H9 (cell line): ENCODE measurements around the gene KIF16B. TPM values are rescaled to one million over a fixed set of nuclear protein-coding genes. Genes with fewer than 3 reads are reported as not detected.

Source experiments
- DNase-seq: peaks from one replicate; pipeline ENCODE4 v3.0.0-alpha.2; 2017
- H2AFZ ChIP-seq: one replicate; pipeline ENCODE4 v1.6.1; 2013; ENCODE audit warnings: mild to moderate bottlenecking, low read length, control low read depth, moderate library complexity
- H2AK5ac ChIP-seq: 2 replicates; pipeline ENCODE4 v1.6.1; 2013; ENCODE audit warnings: low read length, control low read depth, mixed read lengths; ENCODE audit not compliant: insufficient read length
- H2BK120ac ChIP-seq: one replicate; pipeline ENCODE4 v1.6.1; 2013; ENCODE audit warnings: low read depth, mild to moderate bottlenecking, low read length, control low read depth, inconsistent platforms; ENCODE audit not compliant: poor library complexity, severe bottlenecking
- H2BK12ac ChIP-seq: 2 replicates; pipeline ENCODE4 v1.6.1; 2013; ENCODE audit warnings: low read length, control low read depth, mixed read lengths, low read depth; ENCODE audit not compliant: insufficient read length
- H2BK15ac ChIP-seq: 2 replicates; pipeline ENCODE4 v1.6.1; 2013; ENCODE audit warnings: low read depth, low read length, control low read depth
- H2BK20ac ChIP-seq: one replicate; pipeline ENCODE4 v1.6.1; 2013; ENCODE audit warnings: low read depth, mild to moderate bottlenecking, low read length, control low read depth, inconsistent platforms; ENCODE audit not compliant: poor library complexity, severe bottlenecking
- H2BK5ac ChIP-seq: 2 replicates; pipeline ENCODE4 v1.6.1; 2013; ENCODE audit warnings: low read length, control low read depth, mixed read lengths; ENCODE audit not compliant: insufficient read length
- H3K14ac ChIP-seq: 2 replicates; pipeline ENCODE4 v1.6.1; 2013; ENCODE audit warnings: low read length, control low read depth; ENCODE audit not compliant: insufficient read depth
- H3K18ac ChIP-seq: 2 replicates; pipeline ENCODE4 v1.6.1; 2013; ENCODE audit warnings: low read depth, mild to moderate bottlenecking, mixed read lengths, low read length, control low read depth; ENCODE audit not compliant: insufficient read length
- H3K23ac ChIP-seq: 2 replicates; pipeline ENCODE4 v1.6.1; 2013; ENCODE audit warnings: low read length, control low read depth, mixed read lengths, low read depth; ENCODE audit not compliant: insufficient read length
- H3K23me2 ChIP-seq: 2 replicates; pipeline ENCODE4 v1.6.1; 2013; ENCODE audit warnings: low read depth, mild to moderate bottlenecking, mixed read lengths, low read length, control low read depth; ENCODE audit not compliant: insufficient read length, poor library complexity, severe bottlenecking
- H3K27ac ChIP-seq: 2 replicates; pipeline ENCODE4 v1.5.1; 2013; ENCODE audit warnings: low read length, control low read depth, mixed read lengths, low read depth; ENCODE audit not compliant: insufficient read length
- H3K27me3 ChIP-seq: 2 replicates; pipeline ENCODE4 v1.6.1; 2013; ENCODE audit warnings: low read length, control low read depth, inconsistent platforms; ENCODE audit not compliant: insufficient read depth
- H3K4ac ChIP-seq: 2 replicates; pipeline ENCODE4 v1.6.1; 2013; ENCODE audit warnings: low read depth, mild to moderate bottlenecking, control low read depth, inconsistent platforms, low read length, moderate library complexity
- H3K4me1 ChIP-seq: 2 replicates; pipeline ENCODE4 v1.6.1; 2013; ENCODE audit warnings: low read length, control low read depth, inconsistent platforms; ENCODE audit not compliant: insufficient read depth
- H3K4me2 ChIP-seq: 2 replicates; pipeline ENCODE4 v1.6.1; 2013; ENCODE audit warnings: low read length, control low read depth, mixed read lengths; ENCODE audit not compliant: insufficient read length, insufficient read depth
- H3K56ac ChIP-seq: 2 replicates; pipeline ENCODE4 v1.6.1; 2013; ENCODE audit warnings: low read depth, mild to moderate bottlenecking, mixed read lengths, low read length, control low read depth; ENCODE audit not compliant: insufficient read length
- H3K79me1 ChIP-seq: 2 replicates; pipeline ENCODE4 v1.6.1; 2013; ENCODE audit warnings: low read depth, mild to moderate bottlenecking, moderate library complexity, low read length, control low read depth, inconsistent platforms; ENCODE audit not compliant: insufficient read depth, poor library complexity, severe bottlenecking
- H3K79me2 ChIP-seq: 2 replicates; pipeline ENCODE4 v1.6.1; 2013; ENCODE audit warnings: low read length, control low read depth, inconsistent platforms; ENCODE audit not compliant: insufficient read depth
- H3K9ac ChIP-seq: 2 replicates; pipeline ENCODE4 v1.6.1; 2013; ENCODE audit warnings: low read length, control low read depth, mixed read lengths; ENCODE audit not compliant: insufficient read length; ENCODE audit errors: extremely low read depth
- H3K9me3 ChIP-seq: one replicate; pipeline ENCODE4 v1.6.1; 2013; ENCODE audit warnings: low read depth, low read length, inconsistent platforms; ENCODE audit not compliant: control insufficient read depth
- H3T11ph ChIP-seq: one replicate; pipeline ENCODE4 v1.6.1; 2013; ENCODE audit warnings: mild to moderate bottlenecking, low read length, control low read depth, inconsistent platforms
- H4K20me1 ChIP-seq: one replicate; pipeline ENCODE4 v1.6.1; 2013; ENCODE audit not compliant: control insufficient read depth, insufficient read length, insufficient read depth
- H4K5ac ChIP-seq: 2 replicates; pipeline ENCODE4 v1.6.1; 2013; ENCODE audit warnings: low read depth, mild to moderate bottlenecking, mixed read lengths, low read length, control low read depth; ENCODE audit not compliant: insufficient read length
- H4K8ac ChIP-seq: replicated peaks from 2 replicates; pipeline ENCODE4 v1.6.1; 2013; ENCODE audit warnings: low read length, control low read depth, mixed read lengths, low read depth; ENCODE audit not compliant: insufficient read length
- H4K91ac ChIP-seq: 2 replicates; pipeline ENCODE4 v1.6.1; 2013; ENCODE audit warnings: low read depth, mild to moderate bottlenecking, moderate library complexity, mixed read lengths, low read length, control low read depth; ENCODE audit not compliant: insufficient read length
- H3K27ac Mint-ChIP-seq, 3 experiments: 2 replicates in 2 of 3; 3 replicates in 1 of 3; pipeline ENCODE4 v1.8.0; 2020 to 2021; ENCODE audit warnings: mixed read lengths in 3 of 3, mild to moderate bottlenecking in 1 of 3, moderate library complexity in 1 of 3
- H3K27me3 Mint-ChIP-seq: 2 replicates; pipeline ENCODE4 v1.8.0; 2021; ENCODE audit warnings: low read depth, mild to moderate bottlenecking, moderate library complexity, mixed read lengths
- H3K36me3 Mint-ChIP-seq, 3 experiments: 2 replicates in 2 of 3; 3 replicates in 1 of 3; pipeline ENCODE4 v1.8.0; 2020 to 2021; ENCODE audit warnings: low read depth in 3 of 3, mixed read lengths in 3 of 3; ENCODE audit not compliant: insufficient read depth in 1 of 3
- H3K4me1 Mint-ChIP-seq, 2 experiments: 2 replicates each; pipeline ENCODE4 v1.8.0; 2020; ENCODE audit warnings: mixed read lengths in 2 of 2
- H3K4me3 Mint-ChIP-seq, 2 experiments: 2 replicates in 1 of 2; 3 replicates in 1 of 2; pipeline ENCODE4 v1.8.0; 2020 to 2021; ENCODE audit warnings: mild to moderate bottlenecking in 2 of 2, mixed read lengths in 2 of 2, moderate library complexity in 1 of 2
- H3K9me3 Mint-ChIP-seq, 2 experiments: 2 replicates in 1 of 2; 3 replicates in 1 of 2; pipeline ENCODE4 v1.8.0; 2020; ENCODE audit warnings: mild to moderate bottlenecking in 2 of 2, mixed read lengths in 2 of 2, moderate library complexity in 1 of 2
- WGBS: extraction: QIAGEN DNeasy Blood & Tissue Kit; methylation state at CpG from one replicate; pipeline ENCODE4 v1.1.7; 2013; ENCODE audit warnings: missing lambda C conversion rate, low lambda C conversion rate, mixed read lengths; ENCODE audit not compliant: insufficient read length; ENCODE audit errors: extremely low coverage; 5-methylcytosine and 5-hydroxymethylcytosine counted together
- total RNA-seq: library from RNA; stranded (reverse); gene quantifications from 2 replicates; pipeline ENCODE4 v1.2.1, GENCODE V29; 2021
- TF ChIP-seq, protein P1 (sequence below): fragments of 200-600 bp; sonication (generic); conservative IDR thresholded peaks from 3 replicates; pipeline ENCODE4 v1.8.0; 2021; ENCODE audit warnings: antibody characterized with exemption, mild to moderate bottlenecking

KIF16B gene
- total RNA-seq, 1 experiment from 2014 or later, result 7.4 TPM

DNA sequence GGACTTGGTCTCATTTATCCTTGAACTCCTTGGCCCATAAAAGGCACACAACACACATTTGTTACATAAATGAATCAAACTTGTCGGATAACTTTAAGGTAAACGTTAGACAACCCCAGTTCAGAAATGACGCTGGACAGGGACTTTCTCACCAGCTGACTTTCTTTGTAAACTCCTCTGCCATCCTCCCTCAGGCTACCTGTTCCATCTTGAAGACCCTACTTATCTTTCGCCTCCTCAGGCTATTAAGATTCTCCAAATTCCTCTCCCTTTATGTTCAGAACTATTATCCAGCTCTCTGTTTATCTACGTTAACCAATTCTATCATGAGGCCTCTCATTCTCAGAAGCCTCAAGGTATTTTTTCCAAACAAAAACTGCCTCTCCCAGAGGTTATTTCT is 47.7 kb upstream of the KIF16B start:
- no peak overlapping the region for H2BK20ac ChIP-seq
- H2BK15ac ChIP-seq, result no peak overlapping the region
- H3K4me1 ChIP-seq, result no peaks in the 10 kb centered on the region
- H3K36me3 Mint-ChIP-seq, result peaks cover 0 to 15% (median 8%) of the 10 kb centered on the region in 3 experiments; a peak in 5 of 7 replicates
- H4K91ac ChIP-seq, result no peak overlapping the region
- H3K9ac ChIP-seq, result no peak overlapping the region
- no peak overlapping the region for H3K23ac ChIP-seq
- DNase-seq, result no peak
- WGBS, result no CpG with 5 or more reads among the region's 5 CpGs
- H3K9me3 Mint-ChIP-seq, result peaks cover 11 to 18% of the 10 kb centered on the region in 2 experiments
- no peak overlapping the region for H2BK120ac ChIP-seq
- no peak overlapping the region for H3K14ac ChIP-seq
- no peak overlapping the region for H3K4me3 Mint-ChIP-seq
- no peak overlapping the region for H4K5ac ChIP-seq
- no peak overlapping the region for H3K4ac ChIP-seq
- H3K18ac ChIP-seq, result no peak overlapping the region
- H4K8ac ChIP-seq, result no peak overlapping the region
- H3K4me1 Mint-ChIP-seq, result peaks cover 6 to 19% of the 10 kb centered on the region in 2 experiments
- peaks cover 7% of the 10 kb centered on the region for H3K9me3 ChIP-seq
- H3K27me3 Mint-ChIP-seq, result no peaks in the 10 kb centered on the region; the same call in 1 of the 2 replicates
- no peak overlapping the region for H3K4me2 ChIP-seq
- no peak overlapping the region for H3K56ac ChIP-seq
- H2BK12ac ChIP-seq, result no peak overlapping the region
- no peak overlapping the region for H3T11ph ChIP-seq
- H3K27ac ChIP-seq, result no peak overlapping the region
- H4K20me1 ChIP-seq, result no peaks in the 10 kb centered on the region
- no peaks in the 10 kb centered on the region for H3K79me2 ChIP-seq
- no peak overlapping the region for H2AK5ac ChIP-seq
- no peak overlapping the region for H3K27ac Mint-ChIP-seq
- H3K27me3 ChIP-seq, result no peaks in the 10 kb centered on the region
- no peaks in the 10 kb centered on the region for H3K23me2 ChIP-seq
- H2BK5ac ChIP-seq, result no peak overlapping the region
- no peak overlapping the region for H2AFZ ChIP-seq
- no peaks in the 10 kb centered on the region for H3K79me1 ChIP-seq
- TF ChIP-seq, protein P1, sequence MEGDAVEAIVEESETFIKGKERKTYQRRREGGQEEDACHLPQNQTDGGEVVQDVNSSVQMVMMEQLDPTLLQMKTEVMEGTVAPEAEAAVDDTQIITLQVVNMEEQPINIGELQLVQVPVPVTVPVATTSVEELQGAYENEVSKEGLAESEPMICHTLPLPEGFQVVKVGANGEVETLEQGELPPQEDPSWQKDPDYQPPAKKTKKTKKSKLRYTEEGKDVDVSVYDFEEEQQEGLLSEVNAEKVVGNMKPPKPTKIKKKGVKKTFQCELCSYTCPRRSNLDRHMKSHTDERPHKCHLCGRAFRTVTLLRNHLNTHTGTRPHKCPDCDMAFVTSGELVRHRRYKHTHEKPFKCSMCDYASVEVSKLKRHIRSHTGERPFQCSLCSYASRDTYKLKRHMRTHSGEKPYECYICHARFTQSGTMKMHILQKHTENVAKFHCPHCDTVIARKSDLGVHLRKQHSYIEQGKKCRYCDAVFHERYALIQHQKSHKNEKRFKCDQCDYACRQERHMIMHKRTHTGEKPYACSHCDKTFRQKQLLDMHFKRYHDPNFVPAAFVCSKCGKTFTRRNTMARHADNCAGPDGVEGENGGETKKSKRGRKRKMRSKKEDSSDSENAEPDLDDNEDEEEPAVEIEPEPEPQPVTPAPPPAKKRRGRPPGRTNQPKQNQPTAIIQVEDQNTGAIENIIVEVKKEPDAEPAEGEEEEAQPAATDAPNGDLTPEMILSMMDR, result no peak
